H54 (cell line): Measurements from ENCODE around the gene ASAP3.

Source experiments
- DNase-seq: peaks from one replicate; pipeline ENCODE4 v3.0.0; 2011; ENCODE audit warnings: low spot score, mixed read lengths; ENCODE audit not compliant: insufficient read length
- FAIRE-seq: peaks from 3 replicates; lab custom pipeline; 2011; peaks lifted over from hg19 to GRCh38; lab: Jason Lieb, UNC
- POLR2A ChIP-seq: IDR thresholded peaks from 2 replicates; pipeline ENCODE4 v1.6.1; 2011; ENCODE audit warnings: low read depth, mild to moderate bottlenecking, low read length

The ASAP3 gene

DNA sequence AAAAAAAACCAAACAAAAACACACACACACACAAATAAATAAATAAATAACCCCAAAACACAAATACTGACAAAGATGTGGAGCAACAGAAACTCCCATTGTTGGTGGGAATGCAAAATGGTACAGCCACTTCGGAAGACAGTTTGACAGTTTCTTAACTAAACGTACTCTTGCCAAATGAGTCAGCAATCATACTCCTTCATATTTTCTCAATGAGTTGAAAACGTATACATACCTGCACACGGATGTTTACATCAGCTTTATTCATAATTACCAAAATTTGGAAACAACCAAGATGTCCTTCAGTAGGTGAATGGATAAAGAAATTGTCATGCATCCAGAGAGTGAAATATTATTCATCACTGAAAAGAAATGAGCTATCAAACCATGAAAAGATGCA is 23.5 kb downstream of the ASAP3 start:
- FAIRE-seq = no peak
- TF ChIP-seq POLR2A = no peak
- DNase-seq = no peak

DNA sequence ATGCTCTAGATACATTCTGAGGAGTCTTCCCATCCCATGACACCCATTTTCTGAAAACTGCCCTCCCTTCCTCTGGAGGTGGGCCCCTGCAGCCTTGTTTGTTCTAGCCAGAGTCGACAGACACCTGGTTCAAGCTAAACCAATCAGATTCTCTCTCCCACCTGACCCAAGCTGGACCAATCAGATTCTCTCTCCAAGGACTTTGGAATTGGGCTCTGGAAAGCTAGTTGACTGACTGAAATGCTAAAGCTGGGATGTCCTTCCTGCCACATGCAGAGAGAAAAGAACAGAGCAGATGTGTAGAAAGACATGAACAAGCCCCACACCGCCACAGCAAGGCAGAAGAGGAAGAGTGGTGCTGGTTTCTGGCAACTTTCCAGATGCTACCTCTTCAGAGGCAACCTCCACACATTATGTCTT is 24.6 kb downstream of the ASAP3 start:
- DNase-seq (no peak), FAIRE-seq (no peak)
- TF ChIP-seq POLR2A = no peak

DNA sequence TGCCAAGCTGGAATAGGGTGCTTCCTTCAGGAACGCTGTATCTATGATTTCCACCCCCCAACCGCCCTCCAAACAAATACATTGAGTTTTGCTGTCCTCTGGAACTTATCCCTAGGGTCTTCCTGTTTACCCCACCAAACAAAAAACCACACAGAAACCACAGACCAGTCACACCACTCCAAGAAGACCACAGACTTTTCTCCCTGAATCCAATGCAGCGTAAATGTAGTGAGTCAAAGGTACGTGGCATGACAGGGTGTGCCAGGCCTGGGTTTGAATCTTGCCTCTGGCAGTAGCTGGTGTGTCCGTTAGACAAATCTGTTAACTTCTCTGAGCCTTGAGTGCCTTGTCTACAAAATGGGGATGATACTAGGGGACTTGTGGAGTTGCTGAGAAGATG is 27.8 kb downstream of the ASAP3 start:
- peak; percentile 20 for DNase-seq
- TF ChIP-seq POLR2A = no peak

DNA sequence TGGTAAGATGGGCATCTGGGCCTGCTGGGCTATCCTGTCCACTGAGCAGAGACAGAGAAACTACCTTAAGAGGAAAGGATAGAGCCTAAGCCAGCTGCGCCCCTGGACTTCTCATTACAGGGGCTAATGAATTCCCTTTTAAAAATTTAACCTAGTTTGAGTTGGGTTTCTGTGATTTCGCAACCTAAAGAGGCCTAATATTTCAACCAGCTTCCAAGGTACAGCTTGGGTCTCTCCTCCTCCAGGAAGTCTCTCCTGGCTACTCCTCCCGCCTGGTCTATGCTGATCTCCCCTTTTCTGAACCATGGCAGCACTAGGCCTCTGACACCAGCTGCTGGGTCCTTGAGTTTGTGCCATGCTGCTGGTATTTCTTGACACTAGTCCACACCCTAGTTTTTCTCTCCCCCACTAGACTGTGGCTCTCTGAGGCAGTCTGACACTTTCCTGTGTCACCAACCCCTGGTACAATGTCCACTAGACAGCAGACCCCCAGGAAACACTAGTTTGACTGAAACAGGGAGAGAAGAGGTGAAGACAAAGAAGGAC is 30.5 kb downstream of the ASAP3 start:
- no peak for TF ChIP-seq POLR2A
- DNase-seq (no peak), FAIRE-seq (no peak)

More for the DNA sequence above, 27.8 kb downstream of the ASAP3 start:
- FAIRE-seq = no peak

DNA sequence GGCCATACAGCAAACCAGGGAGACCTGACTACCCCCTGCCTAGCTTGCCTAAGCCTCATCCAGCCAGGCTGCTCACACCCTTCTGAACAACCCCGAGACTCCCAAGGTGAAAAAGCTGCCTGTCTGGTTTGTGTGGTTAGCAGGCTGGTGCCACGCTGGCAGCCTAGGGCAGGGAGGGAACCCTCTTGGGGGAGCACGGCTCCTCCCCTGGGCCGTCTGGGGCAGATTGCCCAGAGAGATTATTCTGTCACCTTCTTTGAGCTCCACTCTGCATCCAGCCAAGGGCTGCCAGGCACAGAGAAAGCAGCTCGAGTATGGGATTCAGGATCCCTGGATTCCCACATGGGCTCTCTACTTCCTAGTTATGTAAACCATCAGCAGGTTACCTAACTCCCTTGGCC is 32.0 kb downstream of the ASAP3 start:
- no peak for TF ChIP-seq POLR2A
- peak; percentile 45 for DNase-seq
- peak; percentile 66 for FAIRE-seq

DNA sequence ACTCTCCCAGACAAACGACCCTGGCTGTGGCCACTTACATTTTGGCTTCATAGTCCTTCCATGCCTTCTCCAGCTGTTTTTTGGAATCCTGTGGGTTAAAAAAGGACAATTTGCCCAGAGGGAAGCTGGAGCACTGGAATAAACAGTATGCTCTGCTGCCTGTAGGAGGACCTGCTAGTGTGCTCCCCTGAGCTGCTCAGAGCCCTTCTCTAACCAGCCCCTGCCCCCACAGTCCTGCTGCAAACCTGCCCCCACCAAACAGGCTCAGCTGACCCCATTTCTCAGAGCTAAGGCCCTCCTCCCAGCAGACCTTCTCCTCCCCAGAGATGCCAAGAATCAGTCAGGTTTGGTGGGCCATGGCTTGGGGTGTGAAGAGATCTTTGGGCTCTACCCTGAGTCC is 32.5 kb downstream of the ASAP3 start:
- DNase-seq = no peak
- no peak for TF ChIP-seq POLR2A
- FAIRE-seq = no peak

DNA sequence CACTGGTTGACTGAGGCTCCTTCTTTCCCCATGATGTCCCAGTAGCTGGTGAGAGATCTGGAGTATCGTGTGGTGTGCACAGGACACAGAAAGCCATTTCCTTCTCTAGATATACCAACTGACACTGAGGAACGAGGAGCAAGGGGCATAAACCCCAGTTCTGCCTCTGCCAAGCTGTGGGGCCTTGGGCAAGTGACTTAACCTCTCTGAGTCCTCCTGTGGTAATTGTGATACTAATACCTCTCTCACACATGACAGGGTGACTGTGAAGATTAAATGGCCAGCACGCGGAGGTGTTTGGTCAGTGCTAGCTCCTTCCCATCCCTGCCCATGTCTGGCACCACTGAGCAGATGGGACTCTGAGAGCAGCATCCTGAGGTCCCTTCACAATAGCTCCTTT is 33.1 kb downstream of the ASAP3 start:
- FAIRE-seq (no peak), DNase-seq (no peak)
- no peak for TF ChIP-seq POLR2A

DNA sequence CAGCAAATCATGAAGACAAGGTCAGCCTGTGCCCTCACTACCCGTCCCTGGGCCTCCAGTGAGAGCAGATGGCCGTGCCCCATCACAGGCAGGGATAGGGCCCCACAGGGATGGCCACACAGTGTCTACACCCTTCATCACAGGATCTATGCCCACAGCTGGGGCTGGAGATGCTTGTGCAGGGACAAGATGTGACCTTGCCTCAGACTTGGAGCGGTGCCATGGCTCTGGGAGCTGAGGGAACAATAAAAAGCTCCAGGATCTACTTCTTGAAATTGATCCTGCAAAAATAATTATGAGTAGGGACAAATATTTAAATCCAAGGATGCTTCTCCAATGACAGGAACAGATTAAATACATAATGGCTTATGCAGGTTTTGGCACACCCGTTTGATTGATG is 34.0 kb downstream of the ASAP3 start:
- DNase-seq (no peak), FAIRE-seq (no peak)
- TF ChIP-seq POLR2A = no peak

DNA sequence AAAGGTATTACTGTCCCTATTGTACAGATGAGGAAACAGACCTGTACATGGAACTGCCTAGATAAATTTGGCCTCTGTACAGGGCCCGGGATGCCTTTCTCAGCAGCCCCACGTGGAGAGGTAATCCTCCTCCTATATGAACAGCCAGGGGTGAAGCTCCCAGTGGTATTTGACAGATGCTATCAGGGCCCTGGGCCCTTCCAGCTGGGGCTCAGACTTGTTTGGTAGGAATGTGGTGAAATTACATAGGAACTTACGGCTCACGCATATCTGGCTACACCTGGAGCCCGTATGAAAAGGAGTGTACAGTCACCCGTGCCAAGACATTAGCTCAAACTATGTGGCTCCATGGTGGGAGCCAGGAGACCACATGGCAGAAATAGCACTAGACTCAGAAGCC is 34.7 kb downstream of the ASAP3 start:
- no peak for FAIRE-seq
- no peak for DNase-seq
- no peak for TF ChIP-seq POLR2A

DNA sequence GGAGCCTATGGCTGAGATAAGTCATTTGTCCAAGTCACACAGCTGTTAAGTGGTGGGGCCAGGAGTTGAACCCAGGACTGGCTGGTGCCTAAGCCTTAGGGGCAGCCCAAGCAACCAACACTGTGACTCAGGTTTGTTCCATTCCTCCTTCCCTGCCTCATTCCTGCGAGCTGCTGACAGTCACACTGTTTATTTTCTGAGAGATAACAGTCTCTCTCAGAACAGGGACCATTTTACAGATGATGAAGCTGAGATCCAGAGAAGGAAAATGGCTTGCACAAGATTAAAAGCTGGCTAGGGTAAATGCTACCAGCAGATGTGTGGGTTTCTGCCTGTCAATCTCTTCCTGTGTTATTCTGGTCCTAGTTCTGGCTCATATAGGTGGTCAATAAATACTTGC is 35.1 kb downstream of the ASAP3 start:
- TF ChIP-seq POLR2A = no peak
- FAIRE-seq (no peak), DNase-seq (no peak)

DNA sequence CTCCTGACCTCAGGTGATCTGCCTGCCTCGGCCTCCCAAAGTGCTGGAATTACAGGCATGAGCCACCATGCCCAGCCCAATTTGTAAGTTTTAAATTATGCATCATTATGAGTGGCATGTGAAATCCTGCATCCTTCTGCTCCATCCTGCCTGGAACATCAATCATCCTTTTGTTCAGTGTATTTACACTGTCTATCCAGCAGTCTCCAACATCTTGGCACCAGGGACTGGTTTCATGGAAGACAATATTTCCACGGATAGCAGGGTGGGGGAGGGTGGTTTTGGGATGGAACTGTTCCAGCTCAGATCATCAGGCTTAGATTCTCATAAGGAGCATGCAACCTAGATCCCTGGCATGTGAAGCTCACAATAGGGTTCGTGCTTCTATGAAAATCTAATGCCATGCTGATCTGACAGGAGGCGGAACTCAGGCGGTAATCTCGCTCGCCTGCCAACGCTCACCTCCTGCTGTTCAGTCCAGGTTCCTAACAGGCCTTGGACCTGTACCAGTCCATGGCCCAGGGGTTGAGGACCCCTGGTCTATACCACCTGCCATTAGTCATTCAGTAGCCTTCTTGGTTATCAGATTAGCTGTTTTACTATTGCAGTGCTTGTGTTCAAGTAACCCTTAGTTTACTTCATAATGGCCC is 37.2 kb downstream of the ASAP3 start:
- DNase-seq (no peak), FAIRE-seq (no peak)
- no peak for TF ChIP-seq POLR2A

DNA sequence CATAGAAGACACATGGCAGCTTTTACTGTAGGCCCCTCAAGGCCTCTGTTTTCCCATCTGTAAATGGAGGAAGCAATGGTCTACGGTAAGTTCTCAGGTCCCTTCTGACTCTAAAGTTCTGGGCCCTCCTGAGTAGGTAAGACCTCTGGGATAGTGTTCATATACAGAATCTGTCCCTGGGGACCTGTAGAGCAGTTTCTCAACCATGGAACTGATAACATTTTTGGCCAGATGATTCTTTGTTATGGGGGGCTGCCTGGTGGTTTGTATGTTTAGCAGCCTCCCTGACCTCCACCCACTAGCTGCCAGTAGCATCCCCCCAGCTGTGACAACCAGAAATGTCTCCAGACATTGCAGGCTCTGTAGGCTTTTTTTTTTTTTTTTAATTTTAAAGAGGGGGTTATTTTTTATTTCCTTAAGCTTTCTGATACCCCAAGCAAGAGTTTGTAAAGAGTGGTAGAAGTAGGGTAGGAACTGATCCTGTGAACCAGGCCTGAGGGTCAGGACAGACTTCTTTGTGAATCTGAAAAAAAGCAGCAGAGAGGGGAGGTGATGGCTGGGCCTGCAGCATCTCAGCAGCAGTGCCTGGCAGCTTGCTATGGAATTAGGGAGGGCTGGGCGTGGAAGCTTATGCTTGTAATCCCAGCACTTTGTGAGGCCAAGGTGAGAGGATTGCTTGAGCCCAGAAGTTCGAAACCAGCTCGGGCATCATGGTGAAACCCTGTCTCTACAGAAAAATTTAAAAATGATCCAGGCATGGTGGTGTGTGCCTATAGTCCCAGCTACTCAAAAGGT is 39.2 kb downstream of the ASAP3 start:
- FAIRE-seq (no peak), DNase-seq (no peak)

DNA sequence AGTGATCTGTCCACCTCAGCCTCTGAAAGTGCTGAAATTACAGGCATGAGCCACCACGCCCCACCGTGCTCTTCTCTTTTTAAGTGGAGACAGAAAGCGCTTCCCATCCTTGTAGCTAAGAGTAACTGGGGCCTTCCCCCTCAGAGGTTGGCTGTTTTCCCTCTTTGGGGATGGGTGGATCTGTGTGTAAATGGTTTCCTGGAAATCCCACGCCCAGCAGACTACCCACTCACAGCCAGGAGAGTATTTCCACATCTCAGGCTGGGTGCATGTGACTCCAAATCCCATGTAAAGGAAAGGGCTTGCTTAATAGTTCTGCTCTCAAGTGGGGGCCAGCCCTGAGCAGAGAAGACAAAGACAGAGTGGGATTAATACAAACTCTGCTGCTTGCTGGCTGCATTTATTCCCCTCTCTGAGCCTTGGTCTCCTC is 39.9 kb downstream of the ASAP3 start:
- DNase-seq = no peak

More for the DNA sequence above, 39.2 kb downstream of the ASAP3 start:
- no peak for TF ChIP-seq POLR2A

DNA sequence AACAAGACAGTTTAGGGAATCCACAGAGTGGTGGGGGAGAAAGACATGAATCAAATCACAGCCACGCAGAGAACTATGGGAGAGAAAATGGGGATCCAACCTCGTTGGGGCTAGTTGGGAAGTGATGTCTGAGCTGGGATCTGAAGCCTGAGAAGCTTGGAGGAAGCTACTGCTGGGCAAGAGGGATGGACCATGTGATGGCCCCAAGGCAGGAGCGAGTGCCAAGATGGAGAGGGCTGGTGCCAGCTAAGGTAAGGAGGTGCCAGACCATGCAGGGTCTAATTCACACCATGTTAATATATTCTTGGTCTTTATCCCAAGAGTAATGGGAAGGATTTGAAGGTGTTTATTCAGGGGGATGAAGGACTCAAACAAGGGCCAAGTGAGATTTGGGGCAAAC is 41.2 kb downstream of the ASAP3 start:
- no peak for TF ChIP-seq POLR2A
- FAIRE-seq (no peak), DNase-seq (no peak)

More for the DNA sequence above, 39.9 kb downstream of the ASAP3 start:
- TF ChIP-seq POLR2A = no peak
- no peak for FAIRE-seq
